Keratinocyte (primary cell): ENCODE results near the gene AKR1B1. TPM values are rescaled to one million over a fixed set of nuclear protein-coding genes. Genes with fewer than 3 reads are reported as not detected.

Experiments used
- DNase-seq: peaks from one replicate; pipeline ENCODE4 v3.0.0-alpha.2; 2011; ENCODE audit warnings: low read depth, missing footprints, low spot score
- FAIRE-seq: peaks from 2 replicates; lab custom pipeline; 2011; peaks lifted over from hg19 to GRCh38; lab: Jason Lieb, UNC
- H2AFZ ChIP-seq: 2 replicates; pipeline ENCODE4 v1.6.0; 2012; ENCODE audit warnings: low read length, control low read depth, inconsistent platforms; ENCODE audit not compliant: control insufficient read depth
- H3K27ac ChIP-seq: 2 replicates; pipeline ENCODE4 v1.5.1; 2011; ENCODE audit warnings: low read length; ENCODE audit not compliant: control insufficient read depth, insufficient read depth
- H3K27me3 ChIP-seq: 3 replicates; pipeline ENCODE4 v1.6.0; 2011; ENCODE audit warnings: low read length; ENCODE audit not compliant: control insufficient read depth, insufficient read depth; ENCODE audit errors: extremely low read depth
- H3K36me3 ChIP-seq, 2 experiments: 2 replicates in 1 of 2; 3 replicates in 1 of 2; pipeline ENCODE4 v1.5.1; 2011; ENCODE audit warnings: low read length in 2 of 2, mild to moderate bottlenecking in 1 of 2; ENCODE audit not compliant: control insufficient read depth in 2 of 2, insufficient read depth in 2 of 2; ENCODE audit errors: extremely low read depth in 1 of 2
- H3K4me1 ChIP-seq: 3 replicates; pipeline ENCODE4 v1.5.1; 2011; ENCODE audit warnings: low read length; ENCODE audit not compliant: control insufficient read depth, insufficient read depth; ENCODE audit errors: extremely low read depth
- H3K4me2 ChIP-seq: 3 replicates; pipeline ENCODE4 v1.6.0; 2011; ENCODE audit warnings: low read depth, low read length; ENCODE audit not compliant: control insufficient read depth, insufficient read depth; ENCODE audit errors: extremely low read depth
- H3K4me3 ChIP-seq, 3 experiments: fragments of 200-600 bp in 1 of 3; sonication (generic) in 1 of 3; 2 replicates in 2 of 3; 3 replicates in 1 of 3; pipeline ENCODE4 v1.5.1; 2011 to 2016; ENCODE audit warnings: low read length in 3 of 3, mild to moderate bottlenecking in 3 of 3, control low read depth in 2 of 3, inconsistent platforms in 1 of 3, low read depth in 1 of 3, mixed read lengths in 1 of 3, mixed run types in 1 of 3, moderate library complexity in 1 of 3; ENCODE audit not compliant: control insufficient read depth in 2 of 3, insufficient read depth in 2 of 3; ENCODE audit errors: extremely low read depth in 1 of 3
- H3K79me2 ChIP-seq: 2 replicates; pipeline ENCODE4 v1.6.0; 2012; ENCODE audit warnings: low read length; ENCODE audit not compliant: control insufficient read depth, insufficient read depth
- H3K9ac ChIP-seq: 3 replicates; pipeline ENCODE4 v1.6.0; 2011; ENCODE audit warnings: low read length; ENCODE audit not compliant: control insufficient read depth, insufficient read depth; ENCODE audit errors: extremely low read depth
- H3K9me1 ChIP-seq: 3 replicates; pipeline ENCODE4 v1.6.0; 2011; ENCODE audit warnings: low read length; ENCODE audit not compliant: control insufficient read depth, insufficient read depth; ENCODE audit errors: extremely low read depth
- H3K9me3 ChIP-seq: 2 replicates; pipeline ENCODE4 v1.5.1; 2012; ENCODE audit warnings: low read depth, low read length; ENCODE audit not compliant: control insufficient read depth
- H4K20me1 ChIP-seq: 3 replicates; pipeline ENCODE4 v1.6.0; 2011; ENCODE audit warnings: low read length; ENCODE audit not compliant: control insufficient read depth, insufficient read depth; ENCODE audit errors: extremely low read depth
- CTCF ChIP-seq, 3 experiments: IDR thresholded peaks in 1 of 3; conservative IDR thresholded peaks in 1 of 3; optimal IDR thresholded peaks in 1 of 3; 2 replicates in 2 of 3; 3 replicates in 1 of 3; pipeline versions ENCODE3 to v1.5.1; 2011; ENCODE audit warnings: low read length in 3 of 3, mild to moderate bottlenecking in 3 of 3, moderate library complexity in 2 of 3, control low read depth in 1 of 3, inconsistent platforms in 1 of 3; ENCODE audit not compliant: insufficient read depth in 2 of 3; ENCODE audit errors: extremely low read depth in 1 of 3
- EZH2 ChIP-seq: IDR thresholded peaks from one replicate; pipeline ENCODE4 v1.6.1; 2012; ENCODE audit warnings: inconsistent platforms, mild to moderate bottlenecking, low read length, moderate library complexity
- dilution Hi-C: fragments of 300-500 bp; cut with MboI; formaldehyde crosslinking; loops from one replicate; pipeline ENCODE4 v1.7.0; 2020; ENCODE audit warnings: low sequenced_read_pairs; ENCODE audit not compliant: extremely low pct_ligation_motif_present
- polyA plus RNA-seq, 5 experiments: library from polyadenylated mRNA; depleted of rRNA in 3 of 5; stranded (reverse) in 3 of 5; stranded (forward) in 1 of 5; unstranded in 1 of 5; fragments of >200 nt; gene quantifications; 1 replicate in 1 of 5; 2 replicates in 3 of 5; 3 replicates in 1 of 5; pipeline versions ENCODE4 v1.2.1 to v1.2.3, GENCODE V29; 2011 to 2012; ENCODE audit warnings: missing spikeins in 2 of 5, low read depth in 1 of 5, low replicate concordance in 1 of 5

The AKR1B1 gene
- polyA plus RNA-seq, 1 donor (not counting 4 experiments of a cell fraction or from before 2014, with no cell fraction given), result 139 TPM

GRCh38 chr7:134396031-134396430 is 62.9 kb downstream of the AKR1B1 start:
- Histone ChIP-seq H3K27me3 (no peaks in the 10 kb centered on the region), H3K4me3 (no peak overlapping the region), H2AFZ (no peak overlapping the region), H3K9me1 (no peaks in the 10 kb centered on the region), H3K9me3 (no peaks in the 10 kb centered on the region), H3K79me2 (no peaks in the 10 kb centered on the region), H3K4me1 (no peaks in the 10 kb centered on the region), H3K4me2 (no peak overlapping the region), H3K36me3 (no peaks in the 10 kb centered on the region), H4K20me1 (no peaks in the 10 kb centered on the region), H3K9ac (no peak overlapping the region), H3K27ac (no peak overlapping the region)
- no peak for DNase-seq
- dilution Hi-C loops, result no loop called here
- no peak for FAIRE-seq
- TF ChIP-seq CTCF (optimal IDR thresholded peaks at IDR 0.05 in 1 of 3, IDR thresholded peaks at IDR 0.05 in 1 of 3, conservative IDR thresholded peaks at IDR 0.05 in 1 of 3; ENCODE audit: extremely low read depth in 1 of 3, insufficient read depth in 2 of 3, low read length in 3 of 3) (no peak), EZH2 (no peak)

GRCh38 chr7:134395604-134396003 is 63.3 kb downstream of the AKR1B1 start:
- Histone ChIP-seq H3K9me3 (no peaks in the 10 kb centered on the region), H3K9ac (no peak overlapping the region), H3K79me2 (no peaks in the 10 kb centered on the region), H3K9me1 (no peaks in the 10 kb centered on the region), H3K27ac (no peak overlapping the region), H3K4me2 (no peak overlapping the region), H2AFZ (no peak overlapping the region), H4K20me1 (no peaks in the 10 kb centered on the region), H3K4me3 (no peak overlapping the region), H3K27me3 (no peaks in the 10 kb centered on the region), H3K36me3 (no peaks in the 10 kb centered on the region), H3K4me1 (no peaks in the 10 kb centered on the region)
- no peak for TF ChIP-seq CTCF (optimal IDR thresholded peaks at IDR 0.05 in 1 of 3, IDR thresholded peaks at IDR 0.05 in 1 of 3, conservative IDR thresholded peaks at IDR 0.05 in 1 of 3; ENCODE audit: extremely low read depth in 1 of 3, insufficient read depth in 2 of 3, low read length in 3 of 3)
- no peak for TF ChIP-seq EZH2
- FAIRE-seq (no peak), DNase-seq (no peak)
- dilution Hi-C loops, result no loop called here
